ENCODE results near the gene CTSC. TPM values are rescaled to one million over a fixed set of nuclear protein-coding genes. Genes with fewer than 3 reads are reported as not detected.

CTSC gene
- total RNA-seq, 4 donors from 2014 or later, result 41.2 to 84.6 (median 46.0) TPM

- Histone ChIP-seq H3K36me3 (peaks cover 0 to 8% (median 0%) of the 10 kb centered on the region in 3 donors), H3K27me3 (no peaks in the 10 kb centered on the region), H3K4me3 (no peak overlapping the region), H3K4me1 (peaks cover 0 to 18% (median 4%) of the 10 kb centered on the region in 4 donors), H3K9me3 (no peaks in the 10 kb centered on the region), H3K27ac (no peak overlapping the region)
- 90 to 93% methylated on average over 2 of the region's 2 CpGs for WGBS, 2 donors
- DNase-seq (ENCODE audit: low spot score in 2 of 2), result no peak
- no peak for TF ChIP-seq CTCF (IDR thresholded peaks at IDR 0.05)
- no peak for TF ChIP-seq POLR2A (IDR thresholded peaks at IDR 0.05)
- no peak for TF ChIP-seq EP300 (IDR thresholded peaks at IDR 0.05)
Measured at GRCh38 chr11:88313441-88313840, 24.1 kb downstream of the CTSC start.

DNA sequence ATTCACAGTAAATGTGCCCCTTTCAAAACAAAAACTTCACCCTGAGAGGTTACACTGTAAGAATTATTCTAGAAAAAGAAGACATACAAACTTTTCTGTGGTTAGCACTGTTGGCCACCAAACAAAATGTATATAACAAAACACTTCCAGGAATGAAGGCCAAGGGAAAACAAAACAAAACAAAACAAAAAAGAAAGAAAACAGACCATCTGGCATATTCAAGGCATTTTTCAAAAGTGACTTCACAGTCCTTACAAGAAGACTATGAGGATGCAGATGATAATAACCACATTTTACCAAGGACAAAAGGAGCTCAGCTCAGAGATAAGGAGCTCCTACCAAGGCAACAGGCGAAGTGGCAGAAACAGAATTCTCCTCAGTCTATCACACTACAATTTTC, 24.9 kb downstream of the CTSC start:
- no peak for DNase-seq (ENCODE audit: low spot score in 2 of 2)
- TF ChIP-seq POLR2A (IDR thresholded peaks at IDR 0.05) (no peak), EP300 (IDR thresholded peaks at IDR 0.05) (no peak), CTCF (IDR thresholded peaks at IDR 0.05) (no peak)
- Histone ChIP-seq H3K27ac (no peak overlapping the region), H3K9me3 (no peaks in the 10 kb centered on the region), H3K4me1 (peaks cover 0 to 10% (median 2%) of the 10 kb centered on the region in 4 donors), H3K27me3 (no peaks in the 10 kb centered on the region), H3K36me3 (peaks cover 0 to 16% (median 0%) of the 10 kb centered on the region in 3 donors), H3K4me3 (no peak overlapping the region)
- WGBS, 2 donors, result 0 to 6% methylated on average over 1 of the region's 1 CpG

DNA sequence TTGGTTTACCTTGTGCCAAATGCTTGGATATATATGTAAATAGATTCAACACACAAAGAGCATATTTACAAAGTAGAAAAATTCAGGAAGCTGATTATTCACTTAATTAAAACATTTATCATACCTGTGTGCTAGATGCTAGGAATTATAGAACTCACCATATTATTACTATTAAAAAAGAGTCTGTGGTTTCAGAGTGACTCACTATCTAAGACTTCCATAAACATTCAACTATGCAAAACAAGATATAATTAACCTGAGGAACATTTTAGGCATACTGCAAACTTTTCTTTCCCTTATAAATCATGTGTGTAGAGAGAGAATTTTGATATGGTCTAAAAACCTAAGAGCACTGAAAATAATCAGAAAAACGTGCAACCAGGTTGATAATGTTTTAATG, 27.3 kb downstream of the CTSC start:
- WGBS, 2 donors, result 66 to 67% methylated on average over 1 of the region's 1 CpG
- Histone ChIP-seq H3K9me3 (no peaks in the 10 kb centered on the region), H3K27me3 (no peaks in the 10 kb centered on the region), H3K4me3 (no peak overlapping the region), H3K36me3 (peaks cover 0 to 36% (median 0%) of the 10 kb centered on the region in 3 donors), H3K27ac (no peak overlapping the region), H3K4me1 (peaks cover 0 to 8% (median 2%) of the 10 kb centered on the region in 4 donors)
- no peak for TF ChIP-seq CTCF (IDR thresholded peaks at IDR 0.05)
- TF ChIP-seq POLR2A (IDR thresholded peaks at IDR 0.05), result no peak
- no peak for TF ChIP-seq EP300 (IDR thresholded peaks at IDR 0.05)
- DNase-seq (ENCODE audit: low spot score in 2 of 2), result no peak

- Histone ChIP-seq H3K4me3 (no peak overlapping the region), H3K27ac (no peak overlapping the region), H3K27me3 (no peaks in the 10 kb centered on the region), H3K4me1 (peaks cover 0 to 8% (median 0%) of the 10 kb centered on the region in 4 donors), H3K9me3 (no peaks in the 10 kb centered on the region), H3K36me3 (peaks cover 0 to 47% (median 0%) of the 10 kb centered on the region in 3 donors)
- no peak for TF ChIP-seq EP300 (IDR thresholded peaks at IDR 0.05)
- TF ChIP-seq CTCF (IDR thresholded peaks at IDR 0.05), result no peak
- no peak for TF ChIP-seq POLR2A (IDR thresholded peaks at IDR 0.05)
- DNase-seq (ENCODE audit: low spot score in 2 of 2), result no peak
- WGBS, 2 donors, result 65 to 75% methylated on average over 2 of the region's 2 CpGs
Measured at GRCh38 chr11:88308576-88308975, 29.0 kb downstream of the CTSC start.

DNA sequence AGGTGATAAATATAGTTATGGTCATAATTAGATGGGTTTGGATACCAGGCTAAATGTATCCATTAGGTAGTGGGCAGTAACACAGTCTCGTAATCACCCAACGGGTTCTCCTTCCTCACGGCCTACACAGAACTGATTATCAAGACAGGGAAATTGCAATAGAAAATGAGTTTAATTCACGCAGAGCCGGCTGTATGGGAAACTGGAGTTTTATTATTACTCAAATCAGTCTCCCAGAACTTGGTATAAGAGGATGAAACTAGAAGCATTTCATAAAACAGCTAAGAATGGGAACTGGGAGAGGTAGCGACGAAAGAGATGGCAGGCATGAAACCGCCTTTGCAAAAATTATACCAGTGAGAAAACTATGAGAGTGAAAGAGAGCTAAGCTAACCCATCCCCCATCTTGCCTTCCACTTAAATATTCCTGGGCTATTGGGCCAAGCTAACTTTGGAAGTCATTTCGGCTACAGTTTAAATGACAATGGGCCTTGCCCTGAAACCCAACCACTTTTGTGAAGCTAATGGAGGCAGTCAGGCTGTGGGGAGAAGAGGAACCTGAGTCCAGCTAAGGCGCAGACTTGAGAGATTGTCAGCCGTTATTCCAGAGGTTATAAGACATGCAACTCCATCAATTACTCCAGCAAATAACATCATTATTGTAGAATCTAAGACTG, 29.6 kb downstream of the CTSC start:
- TF ChIP-seq EP300 (IDR thresholded peaks at IDR 0.05) (no peak), CTCF (IDR thresholded peaks at IDR 0.05) (no peak), POLR2A (IDR thresholded peaks at IDR 0.05) (no peak)
- Histone ChIP-seq H3K9me3 (no peaks in the 10 kb centered on the region), H3K27ac (no peak overlapping the region), H3K4me1 (peaks cover 0 to 4% (median 0%) of the 10 kb centered on the region in 4 donors), H3K27me3 (no peaks in the 10 kb centered on the region), H3K36me3 (peaks cover 0 to 47% (median 0%) of the 10 kb centered on the region in 3 donors), H3K4me3 (no peak overlapping the region)
- WGBS, 2 donors, result 91 to 93% methylated on average over 11 of the region's 11 CpGs
- no peak for DNase-seq (ENCODE audit: low spot score in 2 of 2)
